ENCODE data around the gene GCNT1. TPM values are rescaled to one million over a fixed set of nuclear protein-coding genes. Genes with fewer than 3 reads are reported as not detected.
A peak's percentile ranks its signal among the peaks of the same experiment; 100 is the strongest.

GCNT1 gene
- total and polyA plus RNA-seq, 5 donors from 2014 or later: 4.5 to 12.7 (median 10.4) TPM

DNA sequence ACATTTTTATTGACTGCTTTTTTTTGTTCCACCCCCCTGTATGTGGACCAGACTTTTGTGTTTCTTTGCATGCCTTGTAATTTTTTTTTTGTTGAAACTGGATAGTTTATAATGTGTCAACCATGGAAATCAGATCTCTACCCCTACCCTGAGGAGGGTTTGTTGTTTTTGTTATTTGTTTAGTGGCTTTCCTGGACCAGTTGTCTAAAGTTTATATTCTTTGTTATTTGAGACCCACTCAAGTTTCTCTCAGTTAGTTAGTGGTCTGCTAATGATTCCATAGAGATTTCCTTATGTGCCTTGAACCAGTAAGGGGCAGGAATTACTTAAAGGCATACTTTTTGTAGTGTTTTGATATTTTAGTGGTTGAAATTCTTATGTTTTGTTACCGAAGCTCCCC is 41.1 kb downstream of the GCNT1 start:
- H3K4me3 ChIP-seq (ENCODE audit: low read depth, low read length): no peak overlapping the region
- Mint-ChIP-seq H3K4me1 (peaks cover 0 to 5% (median 3%) of the 10 kb centered on the region in 4 donors), H3K27me3 (no peaks in the 10 kb centered on the region), H3K4me3 (no peak overlapping the region), H3K9me3 (peaks cover 0 to 4% (median 0%) of the 10 kb centered on the region in 7 donors), H3K27ac (no peak overlapping the region), H3K36me3 (peaks cover 19% of the 10 kb centered on the region)
- no peaks in the 10 kb centered on the region for H3K27me3 ChIP-seq (ENCODE audit: control insufficient read depth, insufficient read depth, low read length)
- H3K27ac ChIP-seq (ENCODE audit: insufficient read depth, low read length, poor library complexity, severe bottlenecking): no peak overlapping the region
- H3K36me3 ChIP-seq (ENCODE audit: control insufficient read depth, insufficient read depth, low read length): peaks cover 23% of the 10 kb centered on the region
- no peaks in the 10 kb centered on the region for H3K4me1 ChIP-seq (ENCODE audit: control insufficient read depth, insufficient read depth, low read length, poor library complexity, severe bottlenecking)
- ATAC-seq (ENCODE audit: low read depth in 2 of 2) (no peak), DNase-seq (no peak)
- H3K9me3 ChIP-seq (ENCODE audit: control insufficient read depth in 2 of 2, low read length in 2 of 2): no peaks in the 10 kb centered on the region

DNA sequence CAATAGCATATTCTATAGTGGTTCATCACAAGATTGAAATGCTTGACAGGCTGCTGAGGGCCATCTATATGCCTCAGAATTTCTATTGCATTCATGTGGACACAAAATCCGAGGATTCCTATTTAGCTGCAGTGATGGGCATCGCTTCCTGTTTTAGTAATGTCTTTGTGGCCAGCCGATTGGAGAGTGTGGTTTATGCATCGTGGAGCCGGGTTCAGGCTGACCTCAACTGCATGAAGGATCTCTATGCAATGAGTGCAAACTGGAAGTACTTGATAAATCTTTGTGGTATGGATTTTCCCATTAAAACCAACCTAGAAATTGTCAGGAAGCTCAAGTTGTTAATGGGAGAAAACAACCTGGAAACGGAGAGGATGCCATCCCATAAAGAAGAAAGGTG is 43.8 kb downstream of the GCNT1 start:
- H3K4me1 Mint-ChIP-seq: peaks cover 0 to 5% (median 3%) of the 10 kb centered on the region in 4 donors

DNA sequence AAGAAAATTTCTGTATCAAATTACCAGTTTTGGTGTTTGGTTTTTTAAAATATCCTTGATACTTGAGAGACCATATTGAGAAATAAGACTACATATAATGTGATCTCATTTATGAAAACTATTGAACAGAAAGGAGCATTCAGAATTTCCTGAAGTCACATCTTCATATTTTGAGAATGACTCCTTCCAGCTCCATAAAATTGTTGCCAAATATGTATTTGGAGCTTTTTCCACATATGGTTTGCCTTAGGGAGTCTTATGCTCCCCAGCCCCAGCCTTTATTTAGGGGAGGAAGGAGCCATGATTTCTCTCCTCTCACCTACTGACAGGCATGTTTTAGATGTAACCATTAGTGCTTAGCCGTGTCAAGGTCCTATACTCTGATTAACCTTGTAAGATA is 51.1 kb downstream of the GCNT1 start:
- Mint-ChIP-seq H3K27me3 (no peaks in the 10 kb centered on the region), H3K36me3 (no peaks in the 10 kb centered on the region), H3K4me1 (no peaks in the 10 kb centered on the region), H3K27ac (no peak overlapping the region), H3K4me3 (no peak overlapping the region), H3K9me3 (peaks cover 0 to 3% (median 0%) of the 10 kb centered on the region in 7 donors)
- H3K27ac ChIP-seq (ENCODE audit: insufficient read depth, low read length, poor library complexity, severe bottlenecking): no peak overlapping the region
- H3K4me1 ChIP-seq (ENCODE audit: control insufficient read depth, insufficient read depth, low read length, poor library complexity, severe bottlenecking): no peaks in the 10 kb centered on the region
- no peak overlapping the region for H3K4me3 ChIP-seq (ENCODE audit: low read depth, low read length)
- no peaks in the 10 kb centered on the region for H3K9me3 ChIP-seq (ENCODE audit: control insufficient read depth in 2 of 2, low read length in 2 of 2)
- DNase-seq (no peak), ATAC-seq (ENCODE audit: low read depth in 2 of 2) (no peak)
- no peaks in the 10 kb centered on the region for H3K27me3 ChIP-seq (ENCODE audit: control insufficient read depth, insufficient read depth, low read length)
- H3K36me3 ChIP-seq (ENCODE audit: control insufficient read depth, insufficient read depth, low read length): no peaks in the 10 kb centered on the region

More for the DNA sequence above, 43.8 kb downstream of the GCNT1 start:
- H3K9me3 Mint-ChIP-seq: no peaks in the 10 kb centered on the region
- Histone ChIP-seq H3K4me3 (ENCODE audit: low read depth, low read length) (no peak overlapping the region), H3K27ac (ENCODE audit: insufficient read depth, low read length, poor library complexity, severe bottlenecking) (no peak overlapping the region), H3K4me1 (ENCODE audit: control insufficient read depth, insufficient read depth, low read length, poor library complexity, severe bottlenecking) (no peaks in the 10 kb centered on the region), H3K36me3 (ENCODE audit: control insufficient read depth, insufficient read depth, low read length) (peaks cover 23% of the 10 kb centered on the region), H3K27me3 (ENCODE audit: control insufficient read depth, insufficient read depth, low read length) (no peaks in the 10 kb centered on the region), H3K9me3 (ENCODE audit: control insufficient read depth in 2 of 2, low read length in 2 of 2) (no peaks in the 10 kb centered on the region)
- DNase-seq (no peak), ATAC-seq (ENCODE audit: low read depth in 2 of 2) (no peak)
- H3K36me3 Mint-ChIP-seq: peaks cover 19% of the 10 kb centered on the region
- H3K27me3 Mint-ChIP-seq: no peaks in the 10 kb centered on the region
- no peak overlapping the region for H3K4me3 Mint-ChIP-seq
- H3K27ac Mint-ChIP-seq: no peak overlapping the region

DNA sequence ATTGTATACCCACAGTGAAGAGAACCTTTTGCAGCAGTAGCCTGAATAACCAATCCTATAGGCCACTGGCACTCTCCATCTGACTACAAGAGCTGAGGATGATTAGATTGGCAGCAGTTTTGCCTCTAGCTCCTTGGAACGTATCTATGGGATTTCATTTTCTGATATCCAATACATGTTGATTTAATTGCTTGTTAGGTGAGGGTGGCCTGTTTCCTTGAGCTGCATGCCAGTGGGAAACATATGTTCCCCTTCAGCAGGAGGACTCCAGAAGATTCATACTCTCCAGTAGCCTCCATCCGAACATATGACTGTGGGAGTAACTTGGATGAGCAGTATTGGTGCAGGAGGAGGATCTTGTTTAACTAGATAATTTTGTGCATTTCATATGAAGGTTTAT is 51.5 kb downstream of the GCNT1 start:
- Mint-ChIP-seq H3K9me3 (peaks cover 0 to 3% (median 0%) of the 10 kb centered on the region in 7 donors), H3K36me3 (no peaks in the 10 kb centered on the region), H3K27me3 (no peaks in the 10 kb centered on the region), H3K4me1 (no peaks in the 10 kb centered on the region), H3K4me3 (no peak overlapping the region), H3K27ac (no peak overlapping the region)
- DNase-seq (no peak), ATAC-seq (ENCODE audit: low read depth in 2 of 2) (no peak)
- no peak overlapping the region for H3K4me3 ChIP-seq (ENCODE audit: low read depth, low read length)
- H3K9me3 ChIP-seq (ENCODE audit: control insufficient read depth in 2 of 2, low read length in 2 of 2): no peaks in the 10 kb centered on the region
- H3K27ac ChIP-seq (ENCODE audit: insufficient read depth, low read length, poor library complexity, severe bottlenecking): no peak overlapping the region
- H3K27me3 ChIP-seq (ENCODE audit: control insufficient read depth, insufficient read depth, low read length): no peaks in the 10 kb centered on the region
- H3K36me3 ChIP-seq (ENCODE audit: control insufficient read depth, insufficient read depth, low read length): no peaks in the 10 kb centered on the region
- no peaks in the 10 kb centered on the region for H3K4me1 ChIP-seq (ENCODE audit: control insufficient read depth, insufficient read depth, low read length, poor library complexity, severe bottlenecking)

- H3K36me3 ChIP-seq (ENCODE audit: control insufficient read depth, insufficient read depth, low read length): no peaks in the 10 kb centered on the region
- Mint-ChIP-seq H3K9me3 (peaks cover 0 to 3% (median 1%) of the 10 kb centered on the region in 7 donors), H3K27ac (no peak overlapping the region), H3K4me3 (no peak overlapping the region), H3K36me3 (no peaks in the 10 kb centered on the region), H3K27me3 (no peaks in the 10 kb centered on the region), H3K4me1 (peaks cover 0 to 2% (median 0%) of the 10 kb centered on the region in 4 donors)
- ATAC-seq (ENCODE audit: low read depth in 2 of 2): no peak
- no peak for DNase-seq
- H3K4me1 ChIP-seq (ENCODE audit: control insufficient read depth, insufficient read depth, low read length, poor library complexity, severe bottlenecking): no peaks in the 10 kb centered on the region
- H3K9me3 ChIP-seq (ENCODE audit: control insufficient read depth in 2 of 2, low read length in 2 of 2): no peaks in the 10 kb centered on the region
- no peak overlapping the region for H3K27ac ChIP-seq (ENCODE audit: insufficient read depth, low read length, poor library complexity, severe bottlenecking)
- no peak overlapping the region for H3K4me3 ChIP-seq (ENCODE audit: low read depth, low read length)
- no peaks in the 10 kb centered on the region for H3K27me3 ChIP-seq (ENCODE audit: control insufficient read depth, insufficient read depth, low read length)
Measured at GRCh38 chr9:76512826-76513225, 53.8 kb downstream of the GCNT1 start.

GRCh38 chr9:76516350-76516749 is 57.4 kb downstream of the GCNT1 start:
- Mint-ChIP-seq H3K9me3 (peaks cover 0 to 3% (median 1%) of the 10 kb centered on the region in 7 donors), H3K4me1 (peaks cover 0 to 2% (median 0%) of the 10 kb centered on the region in 4 donors), H3K27ac (peak overlapping the region in 1 of 3 donors; percentile 64), H3K36me3 (no peaks in the 10 kb centered on the region), H3K4me3 (no peak overlapping the region), H3K27me3 (no peaks in the 10 kb centered on the region)
- ATAC-seq (ENCODE audit: low read depth in 2 of 2) (no peak), DNase-seq (no peak)
- no peak overlapping the region for H3K27ac ChIP-seq (ENCODE audit: insufficient read depth, low read length, poor library complexity, severe bottlenecking)
- H3K36me3 ChIP-seq (ENCODE audit: control insufficient read depth, insufficient read depth, low read length): no peaks in the 10 kb centered on the region
- no peak overlapping the region for H3K4me3 ChIP-seq (ENCODE audit: low read depth, low read length)
- H3K9me3 ChIP-seq (ENCODE audit: control insufficient read depth in 2 of 2, low read length in 2 of 2): no peaks in the 10 kb centered on the region
- H3K4me1 ChIP-seq (ENCODE audit: control insufficient read depth, insufficient read depth, low read length, poor library complexity, severe bottlenecking): no peaks in the 10 kb centered on the region
- no peaks in the 10 kb centered on the region for H3K27me3 ChIP-seq (ENCODE audit: control insufficient read depth, insufficient read depth, low read length)

GRCh38 chr9:76516871-76517270 is 57.9 kb downstream of the GCNT1 start:
- Mint-ChIP-seq H3K27me3 (no peaks in the 10 kb centered on the region), H3K9me3 (peaks cover 0 to 4% (median 1%) of the 10 kb centered on the region in 7 donors), H3K4me1 (peaks cover 0 to 2% (median 0%) of the 10 kb centered on the region in 4 donors), H3K27ac (no peak overlapping the region), H3K36me3 (no peaks in the 10 kb centered on the region), H3K4me3 (no peak overlapping the region)
- Histone ChIP-seq H3K4me1 (ENCODE audit: control insufficient read depth, insufficient read depth, low read length, poor library complexity, severe bottlenecking) (no peaks in the 10 kb centered on the region), H3K27me3 (ENCODE audit: control insufficient read depth, insufficient read depth, low read length) (no peaks in the 10 kb centered on the region), H3K9me3 (ENCODE audit: control insufficient read depth in 2 of 2, low read length in 2 of 2) (no peaks in the 10 kb centered on the region), H3K36me3 (ENCODE audit: control insufficient read depth, insufficient read depth, low read length) (no peaks in the 10 kb centered on the region), H3K4me3 (ENCODE audit: low read depth, low read length) (no peak overlapping the region), H3K27ac (ENCODE audit: insufficient read depth, low read length, poor library complexity, severe bottlenecking) (no peak overlapping the region)
- DNase-seq (no peak), ATAC-seq (ENCODE audit: low read depth in 2 of 2) (no peak)

DNA sequence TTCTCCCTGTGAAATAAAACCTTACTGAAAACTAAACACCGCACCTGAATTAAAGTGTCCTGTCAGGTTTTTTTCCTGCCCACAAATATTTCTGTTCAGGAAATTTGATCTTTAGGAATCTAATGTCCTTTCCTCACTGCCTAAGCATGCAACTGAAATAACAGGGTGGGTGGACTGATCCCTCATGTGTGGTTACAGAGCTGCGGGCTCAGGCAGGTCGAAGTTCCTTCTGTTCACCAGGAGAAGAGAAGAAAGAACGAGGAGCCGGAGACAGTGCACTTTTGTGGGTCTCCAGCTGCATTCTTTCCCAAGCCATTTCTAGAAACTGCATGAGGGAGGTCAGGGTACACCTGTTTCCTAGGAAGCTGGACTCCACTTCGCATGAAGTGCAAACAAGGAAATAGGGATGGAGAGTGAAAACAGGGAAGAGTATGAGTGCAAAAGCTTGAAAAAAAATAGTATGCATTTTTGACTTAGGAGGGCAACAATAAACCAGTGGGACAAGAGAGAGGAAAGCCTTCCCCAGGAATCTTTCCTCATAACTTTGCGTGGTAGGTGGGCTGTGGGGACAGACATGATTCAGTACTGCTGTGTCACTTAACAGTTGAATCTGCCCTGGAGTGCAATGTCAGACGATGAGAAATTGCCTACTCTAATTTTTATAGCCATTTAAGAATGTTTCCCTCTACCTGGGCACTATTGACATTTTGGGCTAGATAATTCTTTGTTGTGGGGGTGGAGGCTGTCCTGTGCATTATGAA is 60.3 kb downstream of the GCNT1 start:
- no peaks in the 10 kb centered on the region for H3K9me3 ChIP-seq (ENCODE audit: control insufficient read depth in 2 of 2, low read length in 2 of 2)
- H3K27ac ChIP-seq (ENCODE audit: insufficient read depth, low read length, poor library complexity, severe bottlenecking): no peak overlapping the region
- H3K36me3 Mint-ChIP-seq: no peaks in the 10 kb centered on the region
- H3K4me1 Mint-ChIP-seq: peaks cover 0 to 2% (median 0%) of the 10 kb centered on the region in 4 donors
- H3K27me3 ChIP-seq (ENCODE audit: control insufficient read depth, insufficient read depth, low read length): no peaks in the 10 kb centered on the region
- H3K4me3 Mint-ChIP-seq: no peak overlapping the region
- peaks cover 4% of the 10 kb centered on the region for H3K27me3 Mint-ChIP-seq
- no peak overlapping the region for H3K27ac Mint-ChIP-seq
- no peak for DNase-seq
- peaks cover 0 to 1% (median 0%) of the 10 kb centered on the region in 7 donors for H3K9me3 Mint-ChIP-seq
- H3K4me1 ChIP-seq (ENCODE audit: control insufficient read depth, insufficient read depth, low read length, poor library complexity, severe bottlenecking): no peaks in the 10 kb centered on the region
- no peak overlapping the region for H3K4me3 ChIP-seq (ENCODE audit: low read depth, low read length)
- no peaks in the 10 kb centered on the region for H3K36me3 ChIP-seq (ENCODE audit: control insufficient read depth, insufficient read depth, low read length)
- no peak for ATAC-seq (ENCODE audit: low read depth in 2 of 2)
